ENCODE measurements around the gene AP5B1. TPM values are rescaled to one million over a fixed set of nuclear protein-coding genes. Genes with fewer than 3 reads are reported as not detected.

The AP5B1 gene
- total and polyA plus RNA-seq, 9 of the 15 experiments (the other 6 are each of a cell fraction or from before 2014, with no cell fraction given), result 0.51 to 24.2 (median 5.1) TPM

DNA sequence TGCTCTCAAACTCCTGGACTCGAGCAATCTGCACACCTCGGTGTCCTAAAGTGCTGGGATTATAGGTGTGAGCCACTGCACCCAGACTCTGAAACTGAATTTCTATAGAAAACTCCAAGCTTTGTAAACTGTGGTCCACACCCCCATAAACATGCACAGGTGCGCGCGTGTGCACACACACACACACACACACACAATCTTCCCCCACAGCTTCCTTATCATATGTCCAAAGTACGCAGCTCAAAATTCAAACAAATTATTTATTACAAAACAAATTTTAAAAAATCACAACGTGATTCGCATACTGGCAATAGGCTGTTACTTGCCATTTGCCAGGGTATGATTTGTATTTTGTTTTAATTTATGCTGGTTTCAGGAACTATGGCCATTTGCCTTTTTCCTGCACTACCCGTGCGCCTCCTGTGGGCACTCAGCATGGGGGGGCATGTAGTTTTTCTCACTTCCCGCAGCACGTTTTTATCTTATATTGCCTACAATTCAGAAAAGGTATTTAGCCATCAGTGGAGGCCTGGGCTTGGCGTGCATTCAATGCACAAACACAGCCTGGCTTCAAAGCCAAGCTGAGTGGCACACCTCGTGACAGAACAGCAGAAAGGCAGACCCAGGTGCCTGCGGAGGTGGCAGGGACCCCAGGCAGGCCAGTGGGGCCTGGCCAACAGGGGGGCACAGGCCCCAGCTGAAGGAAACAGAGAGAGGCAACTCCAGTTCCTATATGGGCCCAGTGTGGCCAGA, 42.2 kb upstream of the AP5B1 start:
- intact Hi-C loops (cut with micrococcal nuclease), result no loop called here
- no peak for FAIRE-seq
- H3K79me2 ChIP-seq (ENCODE audit: control insufficient read depth, insufficient read depth, low read length), result no peaks in the 10 kb centered on the region

More for the DNA sequence above, 42.2 kb upstream of the AP5B1 start:
- WGBS (ENCODE audit: insufficient coverage, low coverage, missing lambda C conversion rate), result 42% methylated on average over 15 of the region's 15 CpGs
- POLR2A ChIA-PET, result interaction anchor here (1.1 to 3.4 kb wide), 6 partner anchors 9 to 111 kb away, joined by 3 to 18 read pairs (median 4); partner anchors contain the start of gene KAT5
- no peak overlapping the region for H2AFZ ChIP-seq (ENCODE audit: low read depth, low read length)
- no peak overlapping the region for H3K27ac ChIP-seq (ENCODE audit: extremely low read depth, low read depth, low read length)
- CTCF ChIA-PET (ENCODE audit: low intra/inter-chr PET ratio), result no interaction called here
- TF ChIP-seq ETV1 (tag; conservative IDR thresholded peaks at IDR 0.05; ENCODE audit: low read depth), result no peak
- TF ChIP-seq NCOA2 (IDR thresholded peaks at IDR 0.05; ENCODE audit: partially characterized antibody in 2 of 2), result no peak
- TF ChIP-seq, protein P1, sequence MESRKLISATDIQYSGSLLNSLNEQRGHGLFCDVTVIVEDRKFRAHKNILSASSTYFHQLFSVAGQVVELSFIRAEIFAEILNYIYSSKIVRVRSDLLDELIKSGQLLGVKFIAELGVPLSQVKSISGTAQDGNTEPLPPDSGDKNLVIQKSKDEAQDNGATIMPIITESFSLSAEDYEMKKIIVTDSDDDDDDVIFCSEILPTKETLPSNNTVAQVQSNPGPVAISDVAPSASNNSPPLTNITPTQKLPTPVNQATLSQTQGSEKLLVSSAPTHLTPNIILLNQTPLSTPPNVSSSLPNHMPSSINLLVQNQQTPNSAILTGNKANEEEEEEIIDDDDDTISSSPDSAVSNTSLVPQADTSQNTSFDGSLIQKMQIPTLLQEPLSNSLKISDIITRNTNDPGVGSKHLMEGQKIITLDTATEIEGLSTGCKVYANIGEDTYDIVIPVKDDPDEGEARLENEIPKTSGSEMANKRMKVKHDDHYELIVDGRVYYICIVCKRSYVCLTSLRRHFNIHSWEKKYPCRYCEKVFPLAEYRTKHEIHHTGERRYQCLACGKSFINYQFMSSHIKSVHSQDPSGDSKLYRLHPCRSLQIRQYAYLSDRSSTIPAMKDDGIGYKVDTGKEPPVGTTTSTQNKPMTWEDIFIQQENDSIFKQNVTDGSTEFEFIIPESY (CRISPR knock-in tag; IDR thresholded peaks at IDR 0.05), result peak; percentile 73
- H3K9me1 ChIP-seq (ENCODE audit: control insufficient read depth, insufficient read depth, low read length), result no peaks in the 10 kb centered on the region
- in situ Hi-C loops (cut with MboI), result loop anchor here (5.0 kb wide), 1 partner anchor 111 kb away; the partner anchor contains the start of gene KAT5
- peak overlapping the region in 1 of 2 experiments; percentile 36; a peak in 1 of 4 replicates for H3K9ac ChIP-seq (ENCODE audit: insufficient read depth in 1 of 2, low read depth in 2 of 2, low read length in 2 of 2)
- H3K4me2 ChIP-seq (ENCODE audit: insufficient read depth, low read length), result no peak overlapping the region
- H3K4me3 ChIP-seq, result no peak overlapping the region
- no TSS peak for BruUV-seq (replicated peaks)
- ATAC-seq, result no peak
- DNase-seq (ENCODE audit: extremely low read depth in 1 of 4, low spot score in 3 of 4), result peak in 1 of 4 experiments; percentile 3
- peaks cover 0 to 4% of the 10 kb centered on the region in 2 experiments; a peak in 2 of 5 replicates for H3K4me1 ChIP-seq (replicated peaks in 1 of 2; ENCODE audit: control insufficient read depth in 2 of 2, insufficient read depth in 2 of 2, low read length in 2 of 2)
- no peaks in the 10 kb centered on the region for H3K9me3 ChIP-seq (replicated peaks; ENCODE audit: control insufficient read depth, insufficient read depth, low read depth, low read length)
- no peaks in the 10 kb centered on the region for H3K36me3 ChIP-seq (ENCODE audit: control insufficient read depth, insufficient read depth, low read length)
- H4K20me1 ChIP-seq (replicated peaks; ENCODE audit: control insufficient read depth, insufficient read depth, low read length), result no peaks in the 10 kb centered on the region
- H3K27me3 ChIP-seq (ENCODE audit: control insufficient read depth in 2 of 2, insufficient read depth in 2 of 2, low read length in 2 of 2), result no peaks in the 10 kb centered on the region
